ENCODE results near the gene PEX14.

The PEX14 gene

GRCh38 chr1:10623686-10624145, 149.0 kb downstream of the PEX14 start:
- no peak for DNase-seq

DNA sequence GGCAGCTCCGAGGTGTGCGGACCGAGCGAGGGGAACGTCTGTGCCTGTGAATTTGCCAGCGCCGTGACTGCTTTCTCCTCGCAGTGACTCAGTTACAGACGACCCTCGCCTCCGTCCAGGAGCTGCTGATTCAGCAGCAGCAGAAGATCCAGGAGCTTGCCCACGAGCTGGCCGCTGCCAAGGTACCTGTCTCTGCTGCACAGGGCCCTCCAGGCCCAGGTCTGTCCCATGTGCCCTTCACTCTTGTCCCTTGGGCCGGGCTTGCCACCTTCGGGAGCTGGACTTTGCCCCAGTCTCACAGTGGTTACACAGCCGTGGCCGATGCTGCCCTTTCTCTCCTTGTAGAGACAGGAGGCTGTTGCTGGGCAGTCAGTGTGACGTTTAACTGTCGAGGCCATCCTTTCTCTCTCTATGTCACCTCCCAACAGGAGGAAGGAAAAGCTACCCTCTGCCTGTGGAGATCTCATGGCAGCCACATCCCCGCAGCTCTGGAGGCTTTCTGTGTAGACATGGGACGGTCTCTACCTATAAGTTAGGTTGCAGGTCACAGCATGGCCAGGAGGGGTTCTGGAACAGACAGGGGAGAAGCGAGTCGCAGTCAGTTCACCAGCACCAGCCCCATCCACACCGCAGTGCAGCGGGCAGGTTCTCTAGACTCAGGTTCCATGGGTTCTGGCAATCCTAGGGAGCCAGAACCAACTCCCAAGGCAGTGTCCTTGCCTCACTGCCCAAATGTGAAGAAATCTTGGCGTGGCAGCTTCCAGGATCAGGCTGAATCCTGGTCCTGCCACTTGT, 149.7 kb downstream of the PEX14 start:
- no peak for DNase-seq

GRCh38 chr1:10625076-10625475, 150.3 kb downstream of the PEX14 start:
- DNase-seq, result no peak

GRCh38 chr1:10625554-10625953, 150.8 kb downstream of the PEX14 start:
- DNase-seq, result no peak

DNA sequence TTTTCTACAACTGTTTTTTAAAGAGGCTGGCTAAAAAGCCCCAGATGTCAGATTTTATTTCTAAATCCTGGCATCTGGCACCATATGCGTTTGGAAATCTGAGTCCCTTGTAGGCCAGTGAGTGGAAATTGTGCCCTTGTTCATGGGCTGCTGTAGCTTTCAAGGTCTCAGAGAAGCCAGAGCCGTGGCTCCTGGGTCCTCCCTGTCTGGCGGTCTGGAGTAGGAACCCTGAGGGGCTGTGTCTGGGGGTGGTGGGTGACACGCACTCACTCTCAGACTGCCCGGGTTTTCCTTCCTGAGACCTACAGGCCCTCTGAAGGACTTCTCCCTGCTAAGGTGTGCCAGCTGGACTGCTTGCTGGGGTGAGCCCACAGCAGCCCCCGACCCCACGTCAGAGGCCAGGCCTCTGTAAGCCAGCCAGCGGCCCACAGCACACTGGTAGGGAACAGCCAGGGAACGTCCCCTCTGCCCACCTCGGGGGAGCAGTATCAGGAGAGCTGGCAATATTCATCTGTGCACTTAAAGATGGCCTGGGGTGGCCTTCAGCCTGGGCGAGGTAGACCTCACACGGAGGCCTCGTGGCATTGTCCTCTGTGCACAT, 151.5 kb downstream of the PEX14 start:
- no peak for DNase-seq

GRCh38 chr1:10626791-10627410, 152.2 kb downstream of the PEX14 start:
- DNase-seq, result no peak

- DNase-seq, result no peak
Measured at GRCh38 chr1:10628685-10629084, 153.9 kb downstream of the PEX14 start.

- DNase-seq, result no peak
Measured at GRCh38 chr1:10629091-10629815, 154.5 kb downstream of the PEX14 start.

DNA sequence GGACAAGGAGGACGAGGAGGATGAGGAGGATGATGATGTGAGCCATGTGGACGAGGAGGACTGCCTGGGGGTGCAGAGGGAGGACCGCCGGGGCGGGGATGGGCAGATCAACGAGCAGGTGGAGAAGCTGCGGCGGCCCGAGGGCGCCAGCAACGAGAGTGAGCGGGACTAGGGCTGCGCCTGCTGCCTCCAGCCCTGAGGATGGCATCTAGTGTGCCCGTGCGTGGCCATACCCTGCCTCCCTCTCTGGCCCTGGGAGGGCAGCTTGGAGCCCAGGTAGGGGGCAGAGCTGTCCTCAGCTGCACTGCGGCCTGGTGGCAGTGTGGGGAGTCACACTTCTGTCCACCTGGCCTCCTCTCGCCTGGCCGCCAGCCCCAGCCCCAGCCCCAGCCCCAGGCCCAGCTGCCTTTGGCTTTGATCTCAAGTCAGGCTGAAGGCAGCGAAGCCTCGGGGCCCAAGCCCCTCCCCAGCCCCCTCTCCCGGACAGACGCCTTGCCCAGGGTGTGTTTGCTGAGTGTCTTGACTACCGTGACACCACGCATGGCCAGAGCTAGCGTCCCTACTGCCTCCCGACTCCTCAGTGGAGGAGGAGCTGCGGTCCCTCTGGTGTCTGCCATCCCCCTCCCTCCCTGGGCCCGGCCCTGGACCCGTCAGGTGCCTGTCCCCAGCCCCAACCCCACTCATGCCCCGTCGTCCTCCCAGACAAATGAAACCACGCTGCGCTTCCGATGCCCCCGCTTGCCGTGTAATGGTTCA, 155.2 kb downstream of the PEX14 start:
- no peak for DNase-seq

DNA sequence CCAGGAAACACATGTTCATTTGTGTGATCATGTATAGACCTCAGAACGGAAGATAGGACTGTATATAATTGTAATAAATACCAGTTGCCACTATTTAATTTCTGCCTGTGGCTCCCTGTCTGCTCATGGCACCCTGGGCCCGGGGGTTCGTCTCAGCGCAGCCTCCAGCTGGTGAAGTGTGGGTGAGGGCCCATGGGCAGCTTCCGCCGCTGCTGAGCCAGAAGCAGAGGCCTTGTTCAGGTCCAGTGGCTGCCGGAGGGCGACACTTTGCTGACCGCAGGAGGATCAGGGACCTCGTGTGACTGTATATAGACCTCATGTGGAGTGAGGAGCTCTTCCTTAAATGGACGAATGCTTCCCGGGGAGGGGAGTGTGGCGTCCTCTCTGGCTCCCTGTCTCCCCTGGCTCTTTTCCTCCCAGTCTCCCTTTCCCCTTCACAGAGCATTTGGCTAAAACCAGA, 155.9 kb downstream of the PEX14 start:
- DNase-seq, result no peak

- DNase-seq, result no peak
Measured at GRCh38 chr1:10631121-10631810, 156.5 kb downstream of the PEX14 start.

- no peak for DNase-seq
Measured at GRCh38 chr1:10631811-10632593, 157.3 kb downstream of the PEX14 start.

- no peak for DNase-seq
Measured at GRCh38 chr1:10632691-10633090, 157.9 kb downstream of the PEX14 start.

DNA sequence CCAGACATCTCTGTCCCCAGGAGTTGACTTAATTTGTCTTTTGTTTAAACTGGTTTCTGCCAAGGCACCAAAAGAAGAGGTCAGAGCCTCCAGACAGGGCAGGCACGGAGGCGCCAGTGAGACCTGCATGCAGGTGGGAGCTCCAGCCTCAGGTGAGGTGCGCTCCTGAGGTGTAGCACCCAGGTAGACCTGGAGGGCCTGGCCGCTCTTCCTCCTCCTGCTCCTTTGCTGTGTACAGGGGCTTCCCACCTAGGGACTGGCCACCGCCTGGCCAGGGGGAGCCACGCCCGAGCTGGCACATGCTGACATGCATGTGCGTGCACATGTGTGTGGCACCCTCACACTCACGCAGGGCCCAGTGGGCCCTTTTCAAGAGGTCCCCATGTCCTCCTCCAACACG, 158.7 kb downstream of the PEX14 start:
- no peak for DNase-seq

- DNase-seq, result no peak
Measured at GRCh38 chr1:10634075-10634427, 159.3 kb downstream of the PEX14 start.

GRCh38 chr1:10634428-10635084, 159.8 kb downstream of the PEX14 start:
- DNase-seq, result no peak

DNA sequence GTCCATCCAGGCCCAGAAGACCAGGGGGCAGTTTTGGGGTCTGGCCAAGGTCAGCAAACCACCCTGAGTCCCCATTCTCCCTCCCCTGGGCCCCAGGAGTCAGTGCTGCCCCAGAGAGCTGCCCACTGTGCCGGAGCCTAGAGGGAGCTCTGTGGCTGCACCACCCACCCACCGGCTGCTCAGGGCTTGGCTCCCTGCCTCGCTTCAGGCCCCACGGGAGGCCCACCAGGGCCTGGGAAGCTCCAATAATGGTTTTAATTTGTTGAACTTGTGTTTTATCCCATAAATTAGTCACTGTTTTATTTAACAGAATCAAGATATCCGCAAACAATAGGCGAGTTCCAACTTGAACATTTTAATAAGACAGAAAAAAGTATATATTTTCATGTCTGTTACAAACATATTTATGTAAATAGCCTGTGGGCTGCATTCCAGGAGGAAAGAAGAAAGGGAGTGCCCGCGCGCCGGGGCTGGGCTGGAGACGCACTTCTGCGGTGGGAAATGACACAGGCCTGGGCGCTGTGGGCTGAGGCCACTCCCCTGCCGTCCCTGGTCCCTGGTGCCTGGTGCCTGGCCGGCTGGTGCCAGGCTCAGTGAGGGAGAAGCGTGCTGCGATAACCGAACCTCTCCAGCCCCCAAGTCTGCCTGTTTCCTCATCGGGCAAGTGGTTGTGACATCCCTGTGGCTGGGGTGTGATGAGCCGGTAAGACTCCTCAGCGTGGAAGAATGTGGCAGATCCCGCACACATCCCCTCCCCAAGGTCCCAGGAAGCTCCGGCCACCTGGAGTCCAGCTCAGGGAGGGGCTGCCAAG, 160.5 kb downstream of the PEX14 start:
- DNase-seq, result no peak

GRCh38 chr1:10635992-10636391, 161.2 kb downstream of the PEX14 start:
- no peak for DNase-seq

DNA sequence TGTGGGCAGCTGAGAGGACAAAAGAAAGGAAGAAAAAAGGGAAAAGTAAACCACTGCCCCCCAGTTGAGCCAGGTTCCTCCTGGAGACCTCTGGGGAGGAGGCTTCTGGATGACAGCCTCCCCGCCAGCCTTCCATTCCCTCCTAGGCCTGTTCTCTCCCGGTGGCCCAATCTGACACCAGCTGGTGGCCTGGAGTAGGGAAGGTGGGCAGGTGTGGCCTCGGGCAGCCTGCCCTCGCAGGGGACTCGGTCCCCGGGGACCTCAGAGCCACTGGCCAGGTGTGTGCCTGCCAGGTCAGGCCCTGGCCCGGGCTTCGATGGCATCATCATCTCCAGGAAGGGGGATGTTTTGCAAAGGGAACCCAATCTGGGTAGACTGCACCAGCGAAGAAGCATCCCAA, 162.7 kb downstream of the PEX14 start:
- no peak for DNase-seq

Measured in NCI-H2029 treated with DMSO at 0.1 percent for 48 hours (cell line).